ENCODE measurements around the gene NR2F1-AS1. TPM values are rescaled to one million over a fixed set of nuclear protein-coding genes. Genes with fewer than 3 reads are reported as not detected.

NR2F1-AS1 gene
- polyA plus RNA-seq, 1 experiment = 29.9 TPM

GRCh38 chr5:93421987-93422401 lies 159.0 kb downstream of the NR2F1-AS1 start:
- POLR2A ChIA-PET = no interaction called here

GRCh38 chr5:93421468-93421867 lies 159.6 kb downstream of the NR2F1-AS1 start:
- DNase-seq (ENCODE audit: low read depth, low spot score) = no peak
- Histone ChIP-seq H3K9me3 (ENCODE audit: control insufficient read depth, insufficient read depth, low read length) (no peaks in the 10 kb centered on the region), H3K27ac (ENCODE audit: low read depth, low read length) (no peak overlapping the region), H3K27me3 (ENCODE audit: control insufficient read depth, insufficient read depth, low read length) (no peaks in the 10 kb centered on the region), H3K4me3 (ENCODE audit: low read depth, low read length) (no peak overlapping the region)
- no peak for TF ChIP-seq CTCF (IDR thresholded peaks at IDR 0.05; ENCODE audit: low read depth, low read length)
- ChIA-PET CTCF (interaction anchor here (0.6 kb wide), 1 partner anchor 178 kb away, joined by 3 read pairs; no protein-coding TSS in a partner anchor), POLR2A (no interaction called here)

More at GRCh38 chr5:93421987-93422401, 159.0 kb downstream of the NR2F1-AS1 start:
- CTCF ChIA-PET = no interaction called here
- DNase-seq (ENCODE audit: low read depth, low spot score) = no peak
- no peak overlapping the region for H3K27ac ChIP-seq (ENCODE audit: low read depth, low read length)
- no peak overlapping the region for H3K4me3 ChIP-seq (ENCODE audit: low read depth, low read length)
- H3K27me3 ChIP-seq (ENCODE audit: control insufficient read depth, insufficient read depth, low read length) = no peaks in the 10 kb centered on the region
- H3K9me3 ChIP-seq (ENCODE audit: control insufficient read depth, insufficient read depth, low read length) = no peaks in the 10 kb centered on the region
- no peak for TF ChIP-seq CTCF (IDR thresholded peaks at IDR 0.05; ENCODE audit: low read depth, low read length)

GRCh38 chr5:93417490-93417889 lies 163.5 kb downstream of the NR2F1-AS1 start:
- Histone ChIP-seq H3K9me3 (ENCODE audit: control insufficient read depth, insufficient read depth, low read length) (no peaks in the 10 kb centered on the region), H3K27me3 (ENCODE audit: control insufficient read depth, insufficient read depth, low read length) (no peaks in the 10 kb centered on the region), H3K27ac (ENCODE audit: low read depth, low read length) (no peak overlapping the region), H3K4me3 (ENCODE audit: low read depth, low read length) (no peak overlapping the region)
- no peak for TF ChIP-seq CTCF (IDR thresholded peaks at IDR 0.05; ENCODE audit: low read depth, low read length)
- CTCF ChIA-PET = no interaction called here
- no peak for DNase-seq (ENCODE audit: low read depth, low spot score)
- POLR2A ChIA-PET = no interaction called here

GRCh38 chr5:93415819-93416218 lies 165.2 kb downstream of the NR2F1-AS1 start:
- TF ChIP-seq CTCF (IDR thresholded peaks at IDR 0.05; ENCODE audit: low read depth, low read length) = no peak
- H3K4me3 ChIP-seq (ENCODE audit: low read depth, low read length) = no peak overlapping the region
- DNase-seq (ENCODE audit: low read depth, low spot score) = no peak
- POLR2A ChIA-PET = no interaction called here
- H3K9me3 ChIP-seq (ENCODE audit: control insufficient read depth, insufficient read depth, low read length) = no peaks in the 10 kb centered on the region
- no peaks in the 10 kb centered on the region for H3K27me3 ChIP-seq (ENCODE audit: control insufficient read depth, insufficient read depth, low read length)
- CTCF ChIA-PET = interaction anchor here (1.1 kb wide), 1 partner anchor 11 kb away, joined by 3 read pairs; no protein-coding TSS in a partner anchor
- no peak overlapping the region for H3K27ac ChIP-seq (ENCODE audit: low read depth, low read length)

- DNase-seq (ENCODE audit: low read depth, low spot score) = no peak
- no peaks in the 10 kb centered on the region for H3K9me3 ChIP-seq (ENCODE audit: control insufficient read depth, insufficient read depth, low read length)
- no peak overlapping the region for H3K27ac ChIP-seq (ENCODE audit: low read depth, low read length)
- no peak for TF ChIP-seq CTCF (IDR thresholded peaks at IDR 0.05; ENCODE audit: low read depth, low read length)
- H3K4me3 ChIP-seq (ENCODE audit: low read depth, low read length) = no peak overlapping the region
- ChIA-PET CTCF (no interaction called here), POLR2A (no interaction called here)
- no peaks in the 10 kb centered on the region for H3K27me3 ChIP-seq (ENCODE audit: control insufficient read depth, insufficient read depth, low read length)
Measured at GRCh38 chr5:93411716-93412115, 169.3 kb downstream of the NR2F1-AS1 start.
